Endothelial cell of umbilical vein (primary cell): ENCODE data around the gene LEMD3. TPM values are rescaled to one million over a fixed set of nuclear protein-coding genes. Genes with fewer than 3 reads are reported as not detected.

ENCODE experiments used
- BruUV-seq: library from RNA; stranded (reverse); fragments of 400-500 nt; replicated peaks from 2 replicates; lab custom pipeline; 2021; lab: Mats Ljungman, UMichigan
- CTCF ChIA-PET: fragments of 300-600, 350-600 bp; sonication (Branson Sonifier 250); formaldehyde crosslinking; loops from one replicate; lab custom pipeline; 2021; ENCODE audit warnings: antibody characterized with exemption, inconsistent platforms; lab: Charles Lee
- POLR2A ChIA-PET: fragments of 300-600, 350-600 bp; sonication (Branson Sonifier 250); formaldehyde crosslinking; loops from one replicate; lab custom pipeline; 2021; ENCODE audit warnings: antibody characterized with exemption, inconsistent platforms; lab: Charles Lee
- DNase-seq: peaks from one replicate; pipeline ENCODE4 v3.0.0-alpha.2; 2011; ENCODE audit warnings: low read depth, low spot score
- FAIRE-seq: peaks from 2 replicates; lab custom pipeline; 2011; peaks lifted over from hg19 to GRCh38; lab: Jason Lieb, UNC
- H2AFZ ChIP-seq: 2 replicates; pipeline ENCODE4 v1.6.0; 2012; ENCODE audit warnings: low read depth, low read length, control low read depth, inconsistent platforms
- H3K27ac ChIP-seq: 2 replicates; pipeline ENCODE4 v1.5.1; 2011; ENCODE audit warnings: low read depth, mild to moderate bottlenecking, control low read depth, low read length, moderate library complexity; ENCODE audit not compliant: insufficient read depth
- H3K27me3 ChIP-seq, 2 experiments: 2 replicates each; pipeline versions ENCODE4 v1.6.0 to v1.6.1; 2011; ENCODE audit warnings: low read length in 2 of 2, mixed read lengths in 1 of 2; ENCODE audit not compliant: control insufficient read depth in 2 of 2, insufficient read depth in 2 of 2
- H3K36me3 ChIP-seq, 2 experiments: 2 replicates in 1 of 2; 3 replicates in 1 of 2; pipeline ENCODE4 v1.5.1; 2011; ENCODE audit warnings: low read length in 2 of 2, mild to moderate bottlenecking in 1 of 2, moderate library complexity in 1 of 2; ENCODE audit not compliant: control insufficient read depth in 2 of 2, insufficient read depth in 2 of 2; ENCODE audit errors: extremely low read depth in 1 of 2
- H3K4me1 ChIP-seq: 3 replicates; pipeline ENCODE4 v1.5.1; 2011; ENCODE audit warnings: mild to moderate bottlenecking, low read length; ENCODE audit not compliant: control insufficient read depth, insufficient read depth; ENCODE audit errors: extremely low read depth
- H3K4me2 ChIP-seq: 2 replicates; pipeline ENCODE4 v1.6.1; 2011; ENCODE audit warnings: low read length, control low read depth, mixed read lengths; ENCODE audit not compliant: insufficient read depth
- H3K4me3 ChIP-seq, 3 experiments: fragments of 200-600 bp in 1 of 3; sonication (generic), shearing (Covaris generic) in 1 of 3; replicated peaks in 1 of 3; 2 replicates each; pipeline ENCODE4 v1.5.1; 2011 to 2016; ENCODE audit warnings: control low read depth in 3 of 3, low read length in 3 of 3, mild to moderate bottlenecking in 2 of 3, inconsistent platforms in 1 of 3, low read depth in 1 of 3, moderate library complexity in 1 of 3; ENCODE audit not compliant: insufficient read depth in 1 of 3
- H3K79me2 ChIP-seq: 2 replicates; pipeline ENCODE4 v1.6.0; 2012; ENCODE audit warnings: low read length, inconsistent platforms; ENCODE audit not compliant: control insufficient read depth, insufficient read depth
- H3K9ac ChIP-seq: replicated peaks from 2 replicates; pipeline ENCODE3; 2011; ENCODE audit warnings: low read length, control low read depth; ENCODE audit not compliant: insufficient read depth; ENCODE audit errors: extremely low read depth
- H3K9me1 ChIP-seq: replicated peaks from 3 replicates; pipeline ENCODE4 v1.6.0; 2011; ENCODE audit warnings: mild to moderate bottlenecking, low read length; ENCODE audit not compliant: control insufficient read depth, insufficient read depth; ENCODE audit errors: extremely low read depth
- H3K9me3 ChIP-seq: replicated peaks from 2 replicates; pipeline ENCODE4 v1.5.1; 2012; ENCODE audit warnings: low read length, inconsistent platforms; ENCODE audit not compliant: control insufficient read depth, insufficient read depth
- H4K20me1 ChIP-seq: replicated peaks from 2 replicates; pipeline ENCODE3; 2011; ENCODE audit warnings: mild to moderate bottlenecking, low read length; ENCODE audit not compliant: control insufficient read depth, insufficient read depth; ENCODE audit errors: extremely low read depth
- EZH2 ChIP-seq: IDR thresholded peaks from 2 replicates; pipeline ENCODE4 v1.6.1; 2012; ENCODE audit warnings: borderline replicate concordance, low read depth, mild to moderate bottlenecking, moderate library complexity, low read length, inconsistent platforms; ENCODE audit not compliant: severe bottlenecking
- FOS ChIP-seq: IDR thresholded peaks from 2 replicates; pipeline ENCODE4 v1.6.1; 2011; ENCODE audit warnings: mild to moderate bottlenecking, low read length, moderate library complexity, borderline replicate concordance; ENCODE audit not compliant: insufficient read depth
- GATA2 ChIP-seq: IDR thresholded peaks from 2 replicates; pipeline ENCODE4 v1.7.0; 2011; ENCODE audit warnings: low read depth, mild to moderate bottlenecking, moderate library complexity, mixed read lengths, low read length; ENCODE audit not compliant: insufficient read length, insufficient read depth
- JUN ChIP-seq: IDR thresholded peaks from 2 replicates; pipeline ENCODE4 v1.6.1; 2011; ENCODE audit warnings: borderline replicate concordance, low read depth; ENCODE audit not compliant: insufficient read length, insufficient read depth
- MYC ChIP-seq: IDR thresholded peaks from one replicate; pipeline ENCODE4 v1.6.1; 2011; ENCODE audit warnings: mild to moderate bottlenecking, low read depth, low read length
- POLR2A ChIP-seq: IDR thresholded peaks from 2 replicates; pipeline ENCODE4 v1.6.1; 2012; ENCODE audit warnings: low read depth, mild to moderate bottlenecking, control low read depth, low read length
- POLR2AphosphoS5 ChIP-seq: IDR thresholded peaks from 2 replicates; pipeline ENCODE4 v1.6.1; 2012; ENCODE audit warnings: low read depth, mild to moderate bottlenecking, control low read depth, low read length, moderate library complexity; ENCODE audit not compliant: insufficient read depth
- dilution Hi-C: fragments of 300-500 bp; cut with MboI; formaldehyde crosslinking; loops from one replicate; pipeline ENCODE4 v1.15.0; 2019; ENCODE audit warnings: low sequenced_read_pairs; ENCODE audit not compliant: extremely low pct_ligation_motif_present
- intact Hi-C: fragments of 100-400 bp; cut with micrococcal nuclease; formaldehyde crosslinking; loops from one replicate; pipeline ENCODE4 v1.10.0; 2022
- polyA plus RNA-seq, 4 experiments: library from polyadenylated mRNA; depleted of rRNA in 3 of 4; stranded (reverse) in 3 of 4; unstranded in 1 of 4; fragments of >200 nt; gene quantifications; 2 replicates each; pipeline versions ENCODE4 v1.2.1 to v1.2.3, GENCODE V29; 2011 to 2012; ENCODE audit warnings: missing spikeins in 1 of 4
- total RNA-seq: library from RNA; stranded (reverse); gene quantifications from 2 replicates; pipeline ENCODE4 v1.2.3, GENCODE V29; 2021
- TF ChIP-seq, protein P1 (sequence below), 2 donors: IDR thresholded peaks; 1 replicate in 1 of 2; 2 replicates in 1 of 2; pipeline ENCODE4 v1.5.1; 2011; ENCODE audit warnings: low read length in 2 of 2, mild to moderate bottlenecking in 2 of 2, moderate library complexity in 2 of 2, control low read depth in 1 of 2, inconsistent platforms in 1 of 2, low read depth in 1 of 2; ENCODE audit not compliant: insufficient read depth in 1 of 2; ENCODE audit errors: extremely low read depth in 1 of 2
- TF ChIP-seq, protein P2 (sequence below): IDR thresholded peaks from 2 replicates; pipeline ENCODE4 v1.6.1; 2011; ENCODE audit not compliant: insufficient read depth, insufficient read length

Gene LEMD3
- total and polyA plus RNA-seq, 2 donors (not counting 3 experiments of a cell fraction or from before 2014, with no cell fraction given), result 7.4 to 24.2 TPM

DNA sequence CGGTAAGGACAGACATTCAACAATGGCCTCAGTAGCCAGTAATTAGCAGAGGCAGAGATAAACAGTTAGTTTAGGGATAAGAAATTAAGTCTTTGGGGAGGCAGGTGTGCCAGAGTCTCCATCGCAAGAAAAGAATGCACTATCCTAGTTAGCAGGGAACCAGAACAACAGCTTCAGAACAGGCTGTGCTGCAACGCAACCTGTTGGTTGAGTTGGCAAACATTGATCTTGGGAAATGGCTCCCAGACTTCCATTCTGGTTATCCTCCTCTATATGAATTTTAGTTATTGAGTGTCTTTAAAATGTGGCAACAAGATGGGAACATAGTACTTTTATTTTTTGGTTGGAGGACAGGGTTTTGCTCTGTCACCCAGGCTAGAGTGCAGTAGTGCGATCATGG, 12.3 kb upstream of the LEMD3 start:
- H3K4me3 ChIP-seq, result no peak overlapping the region
- no TSS peak for BruUV-seq
- ChIA-PET POLR2A (no interaction called here), CTCF (interaction anchor here (0.9 to 1.5 kb wide), 5 partner anchors 11 to 75 kb away, joined by 3 to 8 read pairs (median 3); partner anchors contain the start of gene LEMD3)
- H3K9ac ChIP-seq, result no peak overlapping the region
- no peak overlapping the region for H3K27ac ChIP-seq
- no peak overlapping the region for H3K4me2 ChIP-seq
- FAIRE-seq (no peak), DNase-seq (no peak)
- H3K36me3 ChIP-seq, result no peaks in the 10 kb centered on the region
- intact Hi-C loops, result no loop called here
- peaks cover 0 to 2% of the 10 kb centered on the region in 2 experiments for H3K27me3 ChIP-seq
- H2AFZ ChIP-seq, result peak overlapping the region; percentile 91
- H3K79me2 ChIP-seq, result no peaks in the 10 kb centered on the region
- no peaks in the 10 kb centered on the region for H3K9me1 ChIP-seq
- dilution Hi-C loops, result no loop called here
- no peak for TF ChIP-seq JUN
- no peak for TF ChIP-seq FOS
- TF ChIP-seq, protein P1, sequence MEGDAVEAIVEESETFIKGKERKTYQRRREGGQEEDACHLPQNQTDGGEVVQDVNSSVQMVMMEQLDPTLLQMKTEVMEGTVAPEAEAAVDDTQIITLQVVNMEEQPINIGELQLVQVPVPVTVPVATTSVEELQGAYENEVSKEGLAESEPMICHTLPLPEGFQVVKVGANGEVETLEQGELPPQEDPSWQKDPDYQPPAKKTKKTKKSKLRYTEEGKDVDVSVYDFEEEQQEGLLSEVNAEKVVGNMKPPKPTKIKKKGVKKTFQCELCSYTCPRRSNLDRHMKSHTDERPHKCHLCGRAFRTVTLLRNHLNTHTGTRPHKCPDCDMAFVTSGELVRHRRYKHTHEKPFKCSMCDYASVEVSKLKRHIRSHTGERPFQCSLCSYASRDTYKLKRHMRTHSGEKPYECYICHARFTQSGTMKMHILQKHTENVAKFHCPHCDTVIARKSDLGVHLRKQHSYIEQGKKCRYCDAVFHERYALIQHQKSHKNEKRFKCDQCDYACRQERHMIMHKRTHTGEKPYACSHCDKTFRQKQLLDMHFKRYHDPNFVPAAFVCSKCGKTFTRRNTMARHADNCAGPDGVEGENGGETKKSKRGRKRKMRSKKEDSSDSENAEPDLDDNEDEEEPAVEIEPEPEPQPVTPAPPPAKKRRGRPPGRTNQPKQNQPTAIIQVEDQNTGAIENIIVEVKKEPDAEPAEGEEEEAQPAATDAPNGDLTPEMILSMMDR (IDR thresholded peaks at IDR 0.05; ENCODE audit: extremely low read depth in 1 of 2, insufficient read depth in 1 of 2, low read depth in 1 of 2, low read length in 2 of 2), result no peak
- TF ChIP-seq, protein P2, sequence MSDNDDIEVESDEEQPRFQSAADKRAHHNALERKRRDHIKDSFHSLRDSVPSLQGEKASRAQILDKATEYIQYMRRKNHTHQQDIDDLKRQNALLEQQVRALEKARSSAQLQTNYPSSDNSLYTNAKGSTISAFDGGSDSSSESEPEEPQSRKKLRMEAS, result no peak
- TF ChIP-seq EZH2, result no peak
- no peak for TF ChIP-seq POLR2AphosphoS5
- TF ChIP-seq MYC, result no peak
- TF ChIP-seq POLR2A, result no peak
- TF ChIP-seq GATA2, result no peak
- no peaks in the 10 kb centered on the region for H4K20me1 ChIP-seq
- peaks cover 7% of the 10 kb centered on the region for H3K4me1 ChIP-seq
- no peaks in the 10 kb centered on the region for H3K9me3 ChIP-seq
